Panc1 (cell line): ENCODE measurements around the gene BDH1. TPM values are rescaled to one million over a fixed set of nuclear protein-coding genes. Genes with fewer than 3 reads are reported as not detected.

Source experiments
- ATAC-seq: fragments of 200-7000 bp; cut with Tn5 transposase; 2 replicates; pipeline ENCODE4 v1.9.1; 2020; ENCODE audit warnings: mild to moderate bottlenecking, moderate library complexity
- BruUV-seq: library from RNA; stranded (reverse); fragments of 400-500 nt; replicated peaks from 2 replicates; lab custom pipeline; 2021; lab: Mats Ljungman, UMichigan
- CTCF ChIA-PET: fragments of 300-600 bp; sonication (Branson Sonifier 250); formaldehyde crosslinking; loops from one replicate; lab custom pipeline; 2022; ENCODE audit warnings: antibody characterized with exemption; lab: Charles Lee
- POLR2A ChIA-PET: fragments of 300-600 bp; sonication (Branson Sonifier 250); formaldehyde crosslinking; loops from one replicate; lab custom pipeline; 2022; ENCODE audit warnings: antibody characterized with exemption; lab: Charles Lee
- DNase-seq: peaks from one replicate; pipeline ENCODE4 v3.0.0-alpha.2; 2010; ENCODE audit warnings: low read depth, low spot score
- H3K27ac ChIP-seq: 2 replicates; pipeline ENCODE4 v1.5.1; 2011; ENCODE audit warnings: mild to moderate bottlenecking, low read length, inconsistent platforms
- H3K27me3 ChIP-seq: fragments of 200-500 bp; sonication (Bioruptor generic); 2 replicates; pipeline ENCODE4 v1.6.0; 2014; ENCODE audit warnings: low read length, inconsistent platforms; ENCODE audit not compliant: control insufficient read depth, insufficient read depth
- H3K36me3 ChIP-seq: fragments of 200-500 bp; sonication (Bioruptor generic); 2 replicates; pipeline ENCODE4 v1.5.1; 2014; ENCODE audit warnings: inconsistent platforms, mild to moderate bottlenecking, low read length, moderate library complexity; ENCODE audit not compliant: control insufficient read depth, insufficient read depth
- H3K4me1 ChIP-seq: 2 replicates; pipeline ENCODE4 v1.5.1; 2011; ENCODE audit warnings: inconsistent platforms, mild to moderate bottlenecking, low read length, moderate library complexity; ENCODE audit not compliant: control insufficient read depth, insufficient read depth
- H3K4me3 ChIP-seq, 2 experiments: 2 replicates each; pipeline ENCODE4 v1.5.1; 2011 to 2012; ENCODE audit warnings: low read depth in 2 of 2, low read length in 2 of 2, mild to moderate bottlenecking in 2 of 2, inconsistent platforms in 1 of 2, moderate library complexity in 1 of 2
- H3K9me3 ChIP-seq: fragments of 200-500 bp; sonication (Bioruptor generic); 2 replicates; pipeline ENCODE4 v1.5.1; 2014; ENCODE audit warnings: low read depth, mild to moderate bottlenecking, inconsistent platforms, low read length, moderate library complexity; ENCODE audit not compliant: control insufficient read depth, insufficient read depth
- POLR2AphosphoS5 ChIP-seq: IDR thresholded peaks from 2 replicates; pipeline ENCODE4 v1.6.1; 2012; ENCODE audit warnings: mild to moderate bottlenecking, low read depth, low read length, moderate library complexity
- SIN3A ChIP-seq: IDR thresholded peaks from 2 replicates; pipeline ENCODE4 v1.6.1; 2012; ENCODE audit warnings: low read depth, mild to moderate bottlenecking, low read length, moderate library complexity, borderline replicate concordance; ENCODE audit not compliant: insufficient read depth
- TCF7L2 ChIP-seq: IDR thresholded peaks from 2 replicates; pipeline ENCODE4 v1.6.1; 2011; ENCODE audit warnings: mild to moderate bottlenecking, low read depth, low read length, inconsistent platforms
- in situ Hi-C: cut with HindIII; loops from 2 replicates; pipeline ENCODE4 v1.10.0; 2016; ENCODE audit warnings: low sequenced_read_pairs, low pct_unique_long_range_greater_than_20kb
- intact Hi-C: fragments of 100-400 bp; cut with micrococcal nuclease; formaldehyde crosslinking; loops from one replicate; pipeline ENCODE4 v1.10.0; 2022; ENCODE audit not compliant: unreplicated experiment
- total RNA-seq: library from RNA; stranded (reverse); gene quantifications from one replicate; pipeline ENCODE4 v1.2.1, GENCODE V29; 2021; ENCODE audit not compliant: unreplicated experiment
- TF ChIP-seq, protein P1 (sequence below), 2 experiments: IDR thresholded peaks; 2 replicates each; pipeline ENCODE4 v1.6.1; 2011 to 2012; ENCODE audit warnings: low read depth in 2 of 2, control low read depth in 1 of 2, low read length in 1 of 2, mild to moderate bottlenecking in 1 of 2, moderate library complexity in 1 of 2; ENCODE audit not compliant: insufficient read depth in 1 of 2
- TF ChIP-seq, protein P2 (sequence below): fragments of 450-650 bp; IDR thresholded peaks from 2 replicates; pipeline ENCODE4 v1.5.1; 2017; ENCODE audit warnings: mild to moderate bottlenecking

BDH1 gene
- total RNA-seq, 1 experiment from 2014 or later = 4.8 TPM

DNA sequence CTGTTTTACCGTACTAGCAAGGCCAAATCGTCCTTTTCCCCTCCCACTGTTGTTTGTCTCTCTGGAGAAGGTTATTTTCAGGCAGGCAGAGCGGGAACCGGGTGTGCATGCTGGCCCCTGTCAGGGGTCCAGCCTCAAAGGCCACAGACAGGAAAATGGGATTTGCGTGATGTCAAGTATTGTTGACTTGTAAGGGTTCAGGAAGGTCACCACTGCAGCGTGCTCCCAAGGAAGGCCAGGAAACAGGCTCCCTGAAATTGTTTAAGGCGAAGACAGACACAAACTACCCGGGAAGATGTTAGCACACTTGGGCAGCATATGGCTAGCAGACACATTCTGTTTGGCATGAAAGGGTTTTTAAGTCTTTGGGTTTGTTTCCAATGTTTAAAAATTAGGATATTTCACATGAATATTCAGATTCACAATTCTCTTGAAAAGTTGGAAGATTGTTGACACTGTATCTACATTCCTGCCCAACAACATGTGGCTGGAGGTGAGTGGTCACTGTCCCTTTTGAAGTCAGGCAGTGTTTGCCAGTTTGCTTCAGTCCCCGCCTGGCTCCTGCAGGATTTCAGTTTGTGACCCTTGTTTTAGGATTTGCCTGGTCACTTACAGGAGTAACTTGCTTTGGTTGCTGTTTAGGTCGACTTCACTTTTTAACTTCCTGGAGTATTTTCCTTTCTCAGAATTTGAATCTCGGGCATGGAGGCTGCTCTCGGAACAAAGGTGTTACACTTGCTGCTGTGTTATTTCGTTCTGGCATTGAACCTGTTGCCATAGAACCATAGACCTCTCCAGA, 90.4 kb downstream of the BDH1 start:
- Histone ChIP-seq H3K27me3 (no peaks in the 10 kb centered on the region; the same call in 1 of the 2 replicates), H3K27ac (no peak overlapping the region), H3K9me3 (no peaks in the 10 kb centered on the region), H3K4me1 (peaks cover 23% of the 10 kb centered on the region), H3K36me3 (no peaks in the 10 kb centered on the region), H3K4me3 (no peak overlapping the region)
- ATAC-seq (no peak), DNase-seq (no peak)
- TF ChIP-seq, protein P1, sequence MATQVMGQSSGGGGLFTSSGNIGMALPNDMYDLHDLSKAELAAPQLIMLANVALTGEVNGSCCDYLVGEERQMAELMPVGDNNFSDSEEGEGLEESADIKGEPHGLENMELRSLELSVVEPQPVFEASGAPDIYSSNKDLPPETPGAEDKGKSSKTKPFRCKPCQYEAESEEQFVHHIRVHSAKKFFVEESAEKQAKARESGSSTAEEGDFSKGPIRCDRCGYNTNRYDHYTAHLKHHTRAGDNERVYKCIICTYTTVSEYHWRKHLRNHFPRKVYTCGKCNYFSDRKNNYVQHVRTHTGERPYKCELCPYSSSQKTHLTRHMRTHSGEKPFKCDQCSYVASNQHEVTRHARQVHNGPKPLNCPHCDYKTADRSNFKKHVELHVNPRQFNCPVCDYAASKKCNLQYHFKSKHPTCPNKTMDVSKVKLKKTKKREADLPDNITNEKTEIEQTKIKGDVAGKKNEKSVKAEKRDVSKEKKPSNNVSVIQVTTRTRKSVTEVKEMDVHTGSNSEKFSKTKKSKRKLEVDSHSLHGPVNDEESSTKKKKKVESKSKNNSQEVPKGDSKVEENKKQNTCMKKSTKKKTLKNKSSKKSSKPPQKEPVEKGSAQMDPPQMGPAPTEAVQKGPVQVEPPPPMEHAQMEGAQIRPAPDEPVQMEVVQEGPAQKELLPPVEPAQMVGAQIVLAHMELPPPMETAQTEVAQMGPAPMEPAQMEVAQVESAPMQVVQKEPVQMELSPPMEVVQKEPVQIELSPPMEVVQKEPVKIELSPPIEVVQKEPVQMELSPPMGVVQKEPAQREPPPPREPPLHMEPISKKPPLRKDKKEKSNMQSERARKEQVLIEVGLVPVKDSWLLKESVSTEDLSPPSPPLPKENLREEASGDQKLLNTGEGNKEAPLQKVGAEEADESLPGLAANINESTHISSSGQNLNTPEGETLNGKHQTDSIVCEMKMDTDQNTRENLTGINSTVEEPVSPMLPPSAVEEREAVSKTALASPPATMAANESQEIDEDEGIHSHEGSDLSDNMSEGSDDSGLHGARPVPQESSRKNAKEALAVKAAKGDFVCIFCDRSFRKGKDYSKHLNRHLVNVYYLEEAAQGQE (IDR thresholded peaks at IDR 0.05; ENCODE audit: insufficient read depth in 1 of 2, low read depth in 2 of 2, low read length in 1 of 2) = no peak
- no peak for TF ChIP-seq TCF7L2
- TF ChIP-seq SIN3A = no peak
- no peak for TF ChIP-seq POLR2AphosphoS5
- TF ChIP-seq, protein P2, sequence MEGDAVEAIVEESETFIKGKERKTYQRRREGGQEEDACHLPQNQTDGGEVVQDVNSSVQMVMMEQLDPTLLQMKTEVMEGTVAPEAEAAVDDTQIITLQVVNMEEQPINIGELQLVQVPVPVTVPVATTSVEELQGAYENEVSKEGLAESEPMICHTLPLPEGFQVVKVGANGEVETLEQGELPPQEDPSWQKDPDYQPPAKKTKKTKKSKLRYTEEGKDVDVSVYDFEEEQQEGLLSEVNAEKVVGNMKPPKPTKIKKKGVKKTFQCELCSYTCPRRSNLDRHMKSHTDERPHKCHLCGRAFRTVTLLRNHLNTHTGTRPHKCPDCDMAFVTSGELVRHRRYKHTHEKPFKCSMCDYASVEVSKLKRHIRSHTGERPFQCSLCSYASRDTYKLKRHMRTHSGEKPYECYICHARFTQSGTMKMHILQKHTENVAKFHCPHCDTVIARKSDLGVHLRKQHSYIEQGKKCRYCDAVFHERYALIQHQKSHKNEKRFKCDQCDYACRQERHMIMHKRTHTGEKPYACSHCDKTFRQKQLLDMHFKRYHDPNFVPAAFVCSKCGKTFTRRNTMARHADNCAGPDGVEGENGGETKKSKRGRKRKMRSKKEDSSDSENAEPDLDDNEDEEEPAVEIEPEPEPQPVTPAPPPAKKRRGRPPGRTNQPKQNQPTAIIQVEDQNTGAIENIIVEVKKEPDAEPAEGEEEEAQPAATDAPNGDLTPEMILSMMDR = no peak
- CTCF ChIA-PET = no interaction called here
- POLR2A ChIA-PET = no interaction called here
- no TSS peak for BruUV-seq
- in situ Hi-C loops (no loop called here), intact Hi-C loops (no loop called here)

DNA sequence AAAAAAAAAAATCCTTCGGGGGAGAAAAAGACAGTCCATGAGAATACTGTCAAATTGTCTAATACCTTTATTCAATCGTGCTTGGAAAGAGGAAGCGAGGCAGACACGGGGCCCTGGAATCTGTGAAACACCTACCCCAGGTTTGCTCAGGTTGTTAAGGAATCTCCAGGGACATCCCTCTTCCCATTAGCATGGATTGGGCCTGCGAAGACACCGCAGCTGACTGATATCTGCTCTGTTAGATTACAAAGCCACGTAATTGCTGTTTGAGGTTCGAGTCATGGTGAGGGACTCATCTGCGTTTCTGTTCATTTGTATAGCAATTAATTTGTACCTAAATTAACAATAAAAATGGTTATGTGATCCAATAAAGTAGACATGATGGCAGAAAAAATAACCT, 91.0 kb downstream of the BDH1 start:
- Histone ChIP-seq H3K4me1 (peaks cover 23% of the 10 kb centered on the region), H3K4me3 (no peak overlapping the region), H3K27me3 (no peaks in the 10 kb centered on the region; the same call in 1 of the 2 replicates), H3K36me3 (no peaks in the 10 kb centered on the region), H3K27ac (no peak overlapping the region), H3K9me3 (no peaks in the 10 kb centered on the region)
- TF ChIP-seq POLR2AphosphoS5 (no peak), SIN3A (no peak), TCF7L2 (no peak)
- TF ChIP-seq, protein P2 = no peak
- TF ChIP-seq, protein P1 (IDR thresholded peaks at IDR 0.05; ENCODE audit: insufficient read depth in 1 of 2, low read depth in 2 of 2, low read length in 1 of 2) = no peak
- in situ Hi-C loops (no loop called here), intact Hi-C loops (no loop called here)
- DNase-seq (no peak), ATAC-seq (no peak)
- CTCF ChIA-PET = no interaction called here
- BruUV-seq = no TSS peak
- POLR2A ChIA-PET = no interaction called here
